WTC11 (cell line): ENCODE data around the gene CMC4. TPM values are rescaled to one million over a fixed set of nuclear protein-coding genes. Genes with fewer than 3 reads are reported as not detected.
A peak's percentile ranks its signal among the peaks of the same experiment; 100 is the strongest.

Experiments used
- ATAC-seq: fragments of 200-7000 bp; cut with Tn5 transposase; 2 replicates; pipeline ENCODE4 v1.10.0; 2021; ENCODE audit warnings: mild to moderate bottlenecking, moderate library complexity
- CTCF ChIA-PET: fragments of 300-600 bp; sonication (Branson Sonifier 250); formaldehyde crosslinking; loops from one replicate; lab custom pipeline; 2021; ENCODE audit warnings: antibody characterized with exemption; lab: Charles Lee
- POLR2A ChIA-PET: fragments of 350-600 bp; sonication (Branson Sonifier 250); formaldehyde crosslinking; loops from one replicate; lab custom pipeline; 2021; ENCODE audit warnings: antibody characterized with exemption; lab: Charles Lee
- DNase-seq: peaks from one replicate; pipeline ENCODE4 v3.0.0; 2021; ENCODE audit warnings: low spot score
- H3K27ac Mint-ChIP-seq: 2 replicates; pipeline ENCODE4 v1.8.0; 2021; ENCODE audit warnings: mixed read lengths
- H3K27me3 Mint-ChIP-seq: 2 replicates; pipeline ENCODE4 v1.8.0; 2021; ENCODE audit warnings: low read depth, mild to moderate bottlenecking, moderate library complexity, mixed read lengths
- H3K36me3 Mint-ChIP-seq: 2 replicates; pipeline ENCODE4 v1.8.0; 2021; ENCODE audit warnings: mixed read lengths
- H3K4me1 Mint-ChIP-seq: 2 replicates; pipeline ENCODE4 v1.8.0; 2022; ENCODE audit warnings: mixed read lengths
- H3K4me3 Mint-ChIP-seq: 2 replicates; pipeline ENCODE4 v1.8.0; 2021; ENCODE audit warnings: mild to moderate bottlenecking, moderate library complexity, mixed read lengths
- H3K9me3 Mint-ChIP-seq: 2 replicates; pipeline ENCODE4 v1.8.0; 2021; ENCODE audit warnings: mixed read lengths
- CTCF ChIP-seq: fragments of 200-600 bp; IDR thresholded peaks from 2 replicates; pipeline ENCODE4 v1.8.0; 2022; ENCODE audit warnings: antibody characterized with exemption
- HMGXB4 ChIP-seq: sonication (generic); formaldehyde crosslinking; IDR thresholded peaks from 2 replicates; pipeline ENCODE4 v1.8.1; 2023; ENCODE audit warnings: mild to moderate bottlenecking, moderate library complexity, missing genetic modification reagents
- PRDM15 ChIP-seq: sonication (generic); formaldehyde crosslinking; IDR thresholded peaks from 2 replicates; pipeline ENCODE4 v1.8.0; 2022; ENCODE audit warnings: missing genetic modification reagents
- STAT6 ChIP-seq: sonication (generic); formaldehyde crosslinking; conservative IDR thresholded peaks from 2 replicates; pipeline ENCODE4 v1.8.1; 2023; ENCODE audit warnings: mild to moderate bottlenecking, low read depth, missing genetic modification reagents, moderate library complexity
- ZNF425 ChIP-seq: fragments of 250-450 bp; sonication (Bioruptor Pico); conservative IDR thresholded peaks from 2 replicates; pipeline ENCODE4 v1.9.0; 2021; ENCODE audit warnings: mild to moderate bottlenecking
- ZSCAN18 ChIP-seq: fragments of 250-450 bp; sonication (Bioruptor Pico); IDR thresholded peaks from 2 replicates; pipeline ENCODE4 v2.1.2; 2022; ENCODE audit warnings: mild to moderate bottlenecking, moderate library complexity
- total RNA-seq: library from RNA; stranded (reverse); gene quantifications from 3 replicates; pipeline ENCODE4 v1.2.3, GENCODE V29; 2021

Gene CMC4
- total RNA-seq, 1 experiment from 2014 or later: 3.0 TPM

GRCh38 chrX:155056877-155057792, 13.8 kb downstream of the CMC4 start:
- H3K4me1 Mint-ChIP-seq: peaks cover 4% of the 10 kb centered on the region; the same call in 1 of the 2 replicates
- TF ChIP-seq CTCF (peak; percentile 56; the same call in 1 of the 2 replicates), STAT6 (CRISPR knock-in tag) (no peak)
- ATAC-seq: peak; percentile 98
- DNase-seq: peak; percentile 66
- ChIA-PET CTCF (interaction anchor here (0.6 to 2.2 kb wide), 3 partner anchors 8 to 139 kb away, joined by 3 to 7 read pairs (median 7); no protein-coding TSS in a partner anchor), POLR2A (no interaction called here)
- peak overlapping the region; percentile 29 for H3K4me3 Mint-ChIP-seq
- H3K27me3 Mint-ChIP-seq: no peaks in the 10 kb centered on the region
- no peaks in the 10 kb centered on the region for H3K9me3 Mint-ChIP-seq
- peaks cover 2% of the 10 kb centered on the region; the same call in 1 of the 2 replicates for H3K36me3 Mint-ChIP-seq
- H3K27ac Mint-ChIP-seq: peak overlapping the region; percentile 49

- ATAC-seq (no peak), DNase-seq (no peak)
- H3K36me3 Mint-ChIP-seq: peaks cover 2% of the 10 kb centered on the region; the same call in 1 of the 2 replicates
- no peaks in the 10 kb centered on the region for H3K27me3 Mint-ChIP-seq
- H3K4me1 Mint-ChIP-seq: peaks cover 4% of the 10 kb centered on the region; the same call in 1 of the 2 replicates
- ChIA-PET POLR2A (no interaction called here), CTCF (interaction anchor here (0.6 to 2.2 kb wide), 3 partner anchors 7 to 138 kb away, joined by 3 to 7 read pairs (median 7); no protein-coding TSS in a partner anchor)
- H3K27ac Mint-ChIP-seq: peak overlapping the region; percentile 49; the same call in 1 of the 2 replicates
- no peak overlapping the region for H3K4me3 Mint-ChIP-seq
- no peaks in the 10 kb centered on the region for H3K9me3 Mint-ChIP-seq
- no peak for TF ChIP-seq PRDM15 (CRISPR knock-in tag)
- TF ChIP-seq ZSCAN18 (CRISPR knock-in tag): no peak
- TF ChIP-seq HMGXB4: no peak
- TF ChIP-seq ZNF425 (CRISPR knock-in tag): no peak
Measured at GRCh38 chrX:155056471-155056870, 14.5 kb downstream of the CMC4 start.
